ENCODE data around the gene TFB2M. TPM values are rescaled to one million over a fixed set of nuclear protein-coding genes. Genes with fewer than 3 reads are reported as not detected.

Gene TFB2M
- polyA plus RNA-seq, 2 donors: 2.1 to 8.6 TPM

GRCh38 chr1:246512635-246513034 lies 53.4 kb downstream of the TFB2M start:
- no peaks in the 10 kb centered on the region for H3K4me1 ChIP-seq (ENCODE audit: control insufficient read depth in 2 of 2, insufficient read depth in 2 of 2, low read length in 1 of 2)
- peaks cover 6 to 31% of the 10 kb centered on the region in 2 donors for H3K9me3 ChIP-seq (ENCODE audit: control insufficient read depth in 2 of 2, insufficient read depth in 1 of 2, low read depth in 1 of 2, low read length in 1 of 2)
- WGBS, 2 donors: 89% methylated on average over 10 of the region's 10 CpGs
- H3K4me3 ChIP-seq (ENCODE audit: low read depth in 1 of 2, low read length in 2 of 2): no peak overlapping the region
- H3K27me3 ChIP-seq (ENCODE audit: control insufficient read depth in 1 of 2, insufficient read depth in 2 of 2, low read length in 2 of 2): no peaks in the 10 kb centered on the region
- no peaks in the 10 kb centered on the region for H3K36me3 ChIP-seq (ENCODE audit: control insufficient read depth in 2 of 2, insufficient read depth in 2 of 2, low read length in 1 of 2)
- H3K27ac ChIP-seq (ENCODE audit: low read depth in 2 of 2, low read length in 1 of 2): no peak overlapping the region

- Histone ChIP-seq H3K27me3 (ENCODE audit: control insufficient read depth in 1 of 2, insufficient read depth in 2 of 2, low read length in 2 of 2) (no peaks in the 10 kb centered on the region), H3K4me1 (ENCODE audit: control insufficient read depth in 2 of 2, insufficient read depth in 2 of 2, low read length in 1 of 2) (no peaks in the 10 kb centered on the region), H3K4me3 (ENCODE audit: low read depth in 1 of 2, low read length in 2 of 2) (no peak overlapping the region), H3K27ac (ENCODE audit: low read depth in 2 of 2, low read length in 1 of 2) (no peak overlapping the region), H3K9me3 (ENCODE audit: control insufficient read depth in 2 of 2, insufficient read depth in 1 of 2, low read depth in 1 of 2, low read length in 1 of 2) (peaks cover 4 to 27% of the 10 kb centered on the region in 2 donors), H3K36me3 (ENCODE audit: control insufficient read depth in 2 of 2, insufficient read depth in 2 of 2, low read length in 1 of 2) (no peaks in the 10 kb centered on the region)
- WGBS, 2 donors: 95% methylated on average over 7 of the region's 7 CpGs
These were observed 53.8 kb downstream of the TFB2M start for GRCh38 chr1:246512230-246512629.

- H3K4me1 ChIP-seq (ENCODE audit: control insufficient read depth in 2 of 2, insufficient read depth in 2 of 2, low read length in 1 of 2): peaks cover 0 to 3% of the 10 kb centered on the region in 2 donors
- H3K9me3 ChIP-seq (ENCODE audit: control insufficient read depth in 2 of 2, insufficient read depth in 1 of 2, low read depth in 1 of 2, low read length in 1 of 2): peaks cover 4 to 16% of the 10 kb centered on the region in 2 donors
- no peaks in the 10 kb centered on the region for H3K36me3 ChIP-seq (ENCODE audit: control insufficient read depth in 2 of 2, insufficient read depth in 2 of 2, low read length in 1 of 2)
- no peak overlapping the region for H3K27ac ChIP-seq (ENCODE audit: low read depth in 2 of 2, low read length in 1 of 2)
- H3K27me3 ChIP-seq (ENCODE audit: control insufficient read depth in 1 of 2, insufficient read depth in 2 of 2, low read length in 2 of 2): no peaks in the 10 kb centered on the region
- no peak overlapping the region for H3K4me3 ChIP-seq (ENCODE audit: low read depth in 1 of 2, low read length in 2 of 2)
- WGBS, 2 donors: 92 to 94% methylated on average over 6 to 7 of the region's 7 CpGs
These were observed 54.9 kb downstream of the TFB2M start for GRCh38 chr1:246511203-246511602.

- Histone ChIP-seq H3K4me1 (ENCODE audit: control insufficient read depth in 2 of 2, insufficient read depth in 2 of 2, low read length in 1 of 2) (peaks cover 0 to 3% of the 10 kb centered on the region in 2 donors), H3K36me3 (ENCODE audit: control insufficient read depth in 2 of 2, insufficient read depth in 2 of 2, low read length in 1 of 2) (no peaks in the 10 kb centered on the region), H3K4me3 (ENCODE audit: low read depth in 1 of 2, low read length in 2 of 2) (no peak overlapping the region), H3K27me3 (ENCODE audit: control insufficient read depth in 1 of 2, insufficient read depth in 2 of 2, low read length in 2 of 2) (no peaks in the 10 kb centered on the region), H3K27ac (ENCODE audit: low read depth in 2 of 2, low read length in 1 of 2) (no peak overlapping the region), H3K9me3 (ENCODE audit: control insufficient read depth in 2 of 2, insufficient read depth in 1 of 2, low read depth in 1 of 2, low read length in 1 of 2) (peaks cover 4 to 14% of the 10 kb centered on the region in 2 donors)
- WGBS, 2 donors: 85 to 90% methylated on average over 13 of the region's 13 CpGs
These were observed 55.7 kb downstream of the TFB2M start for GRCh38 chr1:246510147-246511030.

GRCh38 chr1:246508897-246509688 lies 57.0 kb downstream of the TFB2M start:
- H3K9me3 ChIP-seq (ENCODE audit: control insufficient read depth in 2 of 2, insufficient read depth in 1 of 2, low read depth in 1 of 2, low read length in 1 of 2): peaks cover 4 to 7% of the 10 kb centered on the region in 2 donors
- H3K4me1 ChIP-seq (ENCODE audit: control insufficient read depth in 2 of 2, insufficient read depth in 2 of 2, low read length in 1 of 2): peaks cover 0 to 3% of the 10 kb centered on the region in 2 donors
- no peak overlapping the region for H3K27ac ChIP-seq (ENCODE audit: low read depth in 2 of 2, low read length in 1 of 2)
- H3K27me3 ChIP-seq (ENCODE audit: control insufficient read depth in 1 of 2, insufficient read depth in 2 of 2, low read length in 2 of 2): no peaks in the 10 kb centered on the region
- no peak overlapping the region for H3K4me3 ChIP-seq (ENCODE audit: low read depth in 1 of 2, low read length in 2 of 2)
- whole genome bisulfite sequencing, 2 donors: 90 to 93% methylated on average over 25 to 26 of the region's 26 CpGs
- no peaks in the 10 kb centered on the region for H3K36me3 ChIP-seq (ENCODE audit: control insufficient read depth in 2 of 2, insufficient read depth in 2 of 2, low read length in 1 of 2)

- H3K4me1 ChIP-seq (ENCODE audit: control insufficient read depth in 2 of 2, insufficient read depth in 2 of 2, low read length in 1 of 2): peaks cover 2 to 3% of the 10 kb centered on the region in 2 donors
- H3K27ac ChIP-seq (ENCODE audit: low read depth in 2 of 2, low read length in 1 of 2): peak within 1 kb of the TSS; percentile 34 to 68
These were observed 59.2 kb downstream of the TFB2M start, which contains the start of gene SMYD3 for GRCh38 chr1:246506674-246507481. SMYD3 (minus strand) TSS chr1:246507279.

GRCh38 chr1:246506367-246506673 lies 59.7 kb downstream of the TFB2M start:
- WGBS, 2 donors: 4 to 7% methylated on average over 9 of the region's 9 CpGs
- Histone ChIP-seq H3K27ac (ENCODE audit: low read depth in 2 of 2, low read length in 1 of 2) (no peak overlapping the region), H3K9me3 (ENCODE audit: control insufficient read depth in 2 of 2, insufficient read depth in 1 of 2, low read depth in 1 of 2, low read length in 1 of 2) (no peaks in the 10 kb centered on the region), H3K27me3 (ENCODE audit: control insufficient read depth in 1 of 2, insufficient read depth in 2 of 2, low read length in 2 of 2) (no peaks in the 10 kb centered on the region), H3K4me1 (ENCODE audit: control insufficient read depth in 2 of 2, insufficient read depth in 2 of 2, low read length in 1 of 2) (peaks cover 2 to 3% of the 10 kb centered on the region in 2 donors), H3K4me3 (ENCODE audit: low read depth in 1 of 2, low read length in 2 of 2) (peak overlapping the region; percentile 68 to 90), H3K36me3 (ENCODE audit: control insufficient read depth in 2 of 2, insufficient read depth in 2 of 2, low read length in 1 of 2) (no peaks in the 10 kb centered on the region)

More at GRCh38 chr1:246506674-246507481, 59.2 kb downstream of the TFB2M start, which contains the start of gene SMYD3:
- no peaks in the 10 kb centered on the region for H3K27me3 ChIP-seq (ENCODE audit: control insufficient read depth in 1 of 2, insufficient read depth in 2 of 2, low read length in 2 of 2)
- no peaks in the 10 kb centered on the region for H3K36me3 ChIP-seq (ENCODE audit: control insufficient read depth in 2 of 2, insufficient read depth in 2 of 2, low read length in 1 of 2)
- peak within 1 kb of the TSS; percentile 68 to 90 for H3K4me3 ChIP-seq (ENCODE audit: low read depth in 1 of 2, low read length in 2 of 2)
- 1% methylated on average over 74 to 79 of the region's 79 CpGs for WGBS, 2 donors
- H3K9me3 ChIP-seq (ENCODE audit: control insufficient read depth in 2 of 2, insufficient read depth in 1 of 2, low read depth in 1 of 2, low read length in 1 of 2): no peaks in the 10 kb centered on the region

GRCh38 chr1:246503341-246503740 lies 62.7 kb downstream of the TFB2M start:
- H3K9me3 ChIP-seq (ENCODE audit: control insufficient read depth in 2 of 2, insufficient read depth in 1 of 2, low read depth in 1 of 2, low read length in 1 of 2): no peaks in the 10 kb centered on the region
- H3K27me3 ChIP-seq (ENCODE audit: control insufficient read depth in 1 of 2, insufficient read depth in 2 of 2, low read length in 2 of 2): no peaks in the 10 kb centered on the region
- 41 to 66% methylated on average over 7 of the region's 7 CpGs for WGBS, 2 donors
- H3K36me3 ChIP-seq (ENCODE audit: control insufficient read depth in 2 of 2, insufficient read depth in 2 of 2, low read length in 1 of 2): no peaks in the 10 kb centered on the region
- H3K4me1 ChIP-seq (ENCODE audit: control insufficient read depth in 2 of 2, insufficient read depth in 2 of 2, low read length in 1 of 2): peaks cover 2 to 3% of the 10 kb centered on the region in 2 donors
- H3K4me3 ChIP-seq (ENCODE audit: low read depth in 1 of 2, low read length in 2 of 2): no peak overlapping the region
- H3K27ac ChIP-seq (ENCODE audit: low read depth in 2 of 2, low read length in 1 of 2): no peak overlapping the region

GRCh38 chr1:246497331-246497915 lies 68.6 kb downstream of the TFB2M start:
- Histone ChIP-seq H3K27ac (ENCODE audit: low read depth in 2 of 2, low read length in 1 of 2) (no peak overlapping the region), H3K4me1 (ENCODE audit: control insufficient read depth in 2 of 2, insufficient read depth in 2 of 2, low read length in 1 of 2) (no peaks in the 10 kb centered on the region), H3K9me3 (ENCODE audit: control insufficient read depth in 2 of 2, insufficient read depth in 1 of 2, low read depth in 1 of 2, low read length in 1 of 2) (no peaks in the 10 kb centered on the region), H3K36me3 (ENCODE audit: control insufficient read depth in 2 of 2, insufficient read depth in 2 of 2, low read length in 1 of 2) (no peaks in the 10 kb centered on the region), H3K4me3 (ENCODE audit: low read depth in 1 of 2, low read length in 2 of 2) (no peak overlapping the region), H3K27me3 (ENCODE audit: control insufficient read depth in 1 of 2, insufficient read depth in 2 of 2, low read length in 2 of 2) (no peaks in the 10 kb centered on the region)
- WGBS, 2 donors: 49 to 50% methylated on average over 2 of the region's 2 CpGs

Data from esophagus (tissue), 2 donors.